K562 (cell line): ENCODE measurements around the gene ANO1.

ENCODE experiments used
- CCAR2 ChIP-seq: fragments of 200-400 bp; formaldehyde crosslinking; IDR thresholded peaks from 2 replicates; pipeline ENCODE4 v1.6.1; 2017; ENCODE audit warnings: mild to moderate bottlenecking, low read depth, low read length
- FOSL1 ChIP-seq: fragments of 200-800 bp; sonication (Bioruptor generic); conservative IDR thresholded peaks from 2 replicates; pipeline ENCODE4 v1.6.1; 2016; ENCODE audit warnings: missing genetic modification characterization, missing compliant biosample characterization
- TAF1 ChIP-seq: IDR thresholded peaks from 2 replicates; pipeline ENCODE4 v1.6.1; 2011; ENCODE audit warnings: mild to moderate bottlenecking, low read length, moderate library complexity; ENCODE audit not compliant: insufficient read depth, control insufficient read depth, severe bottlenecking; ENCODE audit errors: extremely low read depth

DNA sequence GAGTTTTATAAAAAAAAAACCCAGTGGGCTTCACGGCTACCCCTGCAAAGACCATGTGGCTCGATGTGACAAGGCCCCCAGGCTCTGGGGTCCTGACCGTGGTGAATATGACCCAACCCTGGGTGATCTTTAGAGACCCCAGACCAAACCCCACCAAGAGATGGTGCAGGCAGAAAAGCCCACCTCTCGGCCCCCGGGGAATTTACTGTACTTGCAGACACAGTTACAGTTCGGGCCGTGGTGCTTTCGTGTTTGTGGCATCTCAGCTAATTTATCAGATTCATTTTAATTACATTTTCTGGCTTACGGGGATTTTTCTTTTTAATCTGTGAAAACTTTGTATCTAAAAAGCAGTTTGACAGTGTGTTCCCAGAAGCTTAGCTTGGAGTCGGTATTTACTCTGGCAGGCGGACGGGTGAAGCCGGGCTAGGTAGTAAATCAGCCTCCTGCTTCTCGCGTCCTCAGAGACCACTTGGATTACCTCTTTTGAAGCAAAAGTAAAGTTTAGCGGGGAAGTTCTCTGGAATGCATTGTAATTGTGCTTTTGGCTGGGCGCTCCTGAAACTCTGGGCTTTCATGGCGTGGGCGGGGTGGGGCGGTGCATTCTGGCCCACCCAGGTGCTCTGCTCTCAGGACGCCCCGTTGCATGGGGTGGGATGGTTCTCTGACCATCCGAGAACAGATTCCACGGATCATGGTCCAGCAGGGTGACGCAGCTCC is 25.3 kb downstream of the ANO1 start:
- TF ChIP-seq CCAR2 = no peak
- no peak for TF ChIP-seq FOSL1 (tag)
- TF ChIP-seq TAF1 = no peak
